HG02759 (cell line): Measurements from ENCODE around the gene PHACTR4.
"Not testable (repeated sequence)": the region's sequence is repeated elsewhere in the genome, so short reads cannot be mapped to it uniquely, and the experiment has no call there.

ENCODE experiments used
- ATAC-seq: cut with Tn5 transposase; IDR thresholded peaks from one replicate; pipeline ENCODE4 v1.9.1; 2021; ENCODE audit warnings: mild to moderate bottlenecking, moderate library complexity; ENCODE audit not compliant: unreplicated experiment

Gene PHACTR4

DNA sequence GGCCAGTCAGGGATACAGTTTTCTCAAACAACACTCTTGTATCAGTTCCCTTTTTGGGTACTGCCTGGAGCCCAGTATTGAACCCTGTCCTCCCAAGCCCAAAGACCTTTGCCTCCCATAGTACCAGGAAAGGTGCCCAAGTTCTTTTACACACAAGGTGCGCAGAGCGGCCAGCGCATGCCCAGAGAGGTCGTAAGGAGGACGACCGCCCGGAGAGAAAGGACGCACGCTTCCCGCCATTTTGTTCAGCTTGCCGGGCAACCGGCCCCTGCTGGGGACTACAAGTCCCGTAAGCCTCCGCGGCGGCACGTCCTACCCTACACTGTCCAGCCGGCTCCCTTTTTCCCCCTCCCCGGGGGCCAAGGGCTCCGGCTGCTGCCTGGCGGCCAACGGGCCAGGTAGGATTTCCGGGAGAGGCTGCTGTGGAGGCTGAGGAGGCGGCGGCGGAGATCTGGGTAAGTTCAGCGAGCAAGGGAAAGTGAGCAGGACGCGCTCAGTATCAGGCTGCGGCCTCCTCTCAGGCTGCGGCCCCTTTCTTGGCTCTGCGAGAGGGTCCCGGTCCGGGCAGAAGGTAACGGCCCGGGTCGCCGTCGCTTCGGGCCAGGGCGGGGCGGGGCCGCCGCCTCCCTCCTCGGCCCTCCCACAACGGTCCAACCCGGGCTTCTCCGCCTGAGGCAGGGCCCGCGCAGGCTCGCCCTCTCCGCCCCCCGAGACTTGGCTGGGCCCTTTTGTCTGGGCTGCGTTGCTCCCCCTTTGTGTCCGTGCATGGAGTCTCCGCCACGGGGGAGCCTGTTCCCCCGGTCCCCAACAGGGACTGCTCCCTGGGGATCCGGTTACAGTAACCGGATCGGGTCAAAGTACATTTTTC is at the start of gene PHACTR4:
TSS of gene PHACTR4 (plus strand) at position 370 of the 868 bp plus-strand sequence. CDS start 37,708 bp downstream, outside the sequence.
- peak; percentile 94 for ATAC-seq

DNA sequence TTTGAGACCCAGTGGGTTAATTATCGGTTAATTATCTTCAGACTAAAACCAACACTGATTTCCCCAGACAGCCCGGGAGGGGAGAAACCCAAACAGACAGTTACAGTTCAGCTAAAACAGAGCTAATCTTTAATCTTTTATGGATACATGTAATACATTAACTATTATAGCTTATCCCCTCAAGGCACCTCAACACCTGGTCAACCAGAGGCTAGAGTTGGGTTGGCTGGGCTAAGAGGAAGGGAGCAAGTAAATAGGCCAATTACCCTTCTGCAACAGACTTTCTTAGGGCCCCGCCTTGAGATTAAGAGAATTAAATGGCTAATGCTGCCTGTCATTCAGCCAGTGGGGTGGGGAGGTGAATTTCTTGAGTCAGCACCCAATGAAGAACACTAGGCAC is 47.3 kb upstream of the PHACTR4 start:
- no peak for ATAC-seq

DNA sequence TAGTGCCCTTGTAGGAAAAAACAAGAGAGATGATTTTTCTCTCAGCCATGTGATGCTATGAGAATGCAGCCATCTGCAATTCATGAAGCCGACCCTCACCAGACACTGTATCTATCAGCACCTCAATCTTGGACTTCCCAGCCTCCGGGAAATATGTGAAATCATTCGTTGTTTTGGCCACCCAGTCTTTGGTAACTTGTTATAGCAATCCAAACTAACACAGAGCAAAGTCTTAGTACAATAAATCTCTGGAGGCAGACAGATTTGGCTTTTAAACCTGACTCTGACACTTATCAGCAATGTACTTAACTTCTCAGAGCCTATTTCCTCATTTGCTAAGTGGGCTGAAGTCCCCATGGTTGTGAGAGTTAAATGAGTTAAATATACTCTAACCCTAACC is 45.8 kb upstream of the PHACTR4 start:
- ATAC-seq, result no peak

GRCh38 chr1:28326515-28326914 is 43.0 kb upstream of the PHACTR4 start:
- ATAC-seq, result no peak

DNA sequence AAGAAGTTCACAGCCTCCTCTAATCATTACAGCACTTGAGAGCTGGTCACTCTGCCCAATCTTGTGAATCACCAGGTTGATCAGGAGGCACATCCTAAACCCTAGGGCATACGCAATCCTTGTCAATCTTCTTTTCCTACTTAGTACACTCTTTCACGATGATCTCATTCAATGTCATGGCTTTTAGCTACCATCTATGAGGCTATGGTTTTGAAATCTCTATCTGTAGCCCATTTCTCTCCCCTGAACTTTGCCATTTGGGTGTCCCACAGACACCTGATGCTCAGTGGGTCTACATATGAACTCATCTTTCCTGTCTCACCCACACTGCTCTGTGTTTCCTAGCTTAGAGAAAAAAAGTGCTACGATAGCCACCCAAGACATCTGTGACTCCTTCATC is 42.6 kb upstream of the PHACTR4 start:
- no peak for ATAC-seq

GRCh38 chr1:28327431-28327830 is 42.1 kb upstream of the PHACTR4 start:
- not testable (repeated sequence) for ATAC-seq

- no peak for ATAC-seq
Observed at GRCh38 chr1:28328228-28328648, 41.3 kb upstream of the PHACTR4 start.

DNA sequence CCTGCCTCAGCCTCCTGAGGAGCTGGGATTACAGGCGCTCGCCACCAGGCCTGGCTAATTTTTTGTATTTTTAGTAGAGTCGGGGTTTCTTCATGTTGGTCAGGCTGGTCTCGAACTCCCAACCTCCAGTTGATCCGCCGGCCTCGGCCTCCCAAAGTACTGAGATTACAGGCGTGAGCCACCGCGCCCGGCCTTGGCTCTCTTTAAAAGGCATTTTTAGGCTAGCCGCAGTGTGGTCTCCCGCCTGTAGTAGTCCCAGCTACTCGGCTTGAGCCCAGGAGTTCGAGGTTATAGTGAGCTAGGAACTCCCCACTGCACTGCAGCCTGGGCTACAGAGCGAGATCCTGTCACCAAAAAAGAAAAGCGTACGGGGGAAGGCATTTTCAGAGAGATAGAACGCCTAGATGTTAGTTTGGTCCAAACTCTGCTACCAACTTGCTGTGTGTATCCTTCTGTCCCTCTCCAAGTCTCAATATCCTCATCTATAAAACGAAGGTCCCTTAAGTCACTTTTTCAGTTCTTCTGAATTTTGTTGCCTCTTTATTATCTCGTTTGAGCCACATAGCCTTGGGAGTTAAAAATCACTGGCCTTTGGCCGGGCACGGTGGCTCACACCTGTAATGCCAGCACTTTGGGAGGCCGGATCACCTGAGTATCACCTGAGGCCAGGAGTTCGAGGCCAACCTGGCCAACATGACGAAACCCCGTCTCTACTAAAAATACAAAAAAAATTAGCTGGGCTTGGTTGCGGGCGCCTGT is 40.0 kb upstream of the PHACTR4 start:
- no peak for ATAC-seq

DNA sequence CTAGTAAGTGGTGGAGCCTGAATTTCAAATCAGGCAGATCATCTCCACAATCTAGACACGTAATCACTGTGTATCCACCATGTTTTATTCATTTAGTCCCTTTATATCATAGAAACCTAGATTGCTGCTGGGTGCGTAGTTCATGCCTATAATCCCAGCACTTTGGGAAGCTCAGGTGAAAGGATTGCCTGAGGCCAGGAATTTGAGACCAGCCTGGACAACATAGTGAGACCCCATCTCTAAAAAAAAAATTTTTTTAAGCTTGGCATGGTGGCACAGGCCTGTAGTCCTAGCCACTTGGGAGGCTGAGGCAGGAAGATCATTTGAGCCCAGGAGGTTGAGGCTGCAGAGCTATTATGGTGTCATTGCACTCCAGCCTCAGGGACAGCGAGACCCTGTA is 30.6 kb upstream of the PHACTR4 start:
- no peak for ATAC-seq

GRCh38 chr1:28339551-28339950 is 30.0 kb upstream of the PHACTR4 start:
- no peak for ATAC-seq

GRCh38 chr1:28340221-28340974 is 29.1 kb upstream of the PHACTR4 start:
- ATAC-seq, result no peak

GRCh38 chr1:28341591-28341990 is 27.9 kb upstream of the PHACTR4 start:
- ATAC-seq, result no peak

GRCh38 chr1:28343405-28343804 is 26.1 kb upstream of the PHACTR4 start:
- ATAC-seq, result no peak

DNA sequence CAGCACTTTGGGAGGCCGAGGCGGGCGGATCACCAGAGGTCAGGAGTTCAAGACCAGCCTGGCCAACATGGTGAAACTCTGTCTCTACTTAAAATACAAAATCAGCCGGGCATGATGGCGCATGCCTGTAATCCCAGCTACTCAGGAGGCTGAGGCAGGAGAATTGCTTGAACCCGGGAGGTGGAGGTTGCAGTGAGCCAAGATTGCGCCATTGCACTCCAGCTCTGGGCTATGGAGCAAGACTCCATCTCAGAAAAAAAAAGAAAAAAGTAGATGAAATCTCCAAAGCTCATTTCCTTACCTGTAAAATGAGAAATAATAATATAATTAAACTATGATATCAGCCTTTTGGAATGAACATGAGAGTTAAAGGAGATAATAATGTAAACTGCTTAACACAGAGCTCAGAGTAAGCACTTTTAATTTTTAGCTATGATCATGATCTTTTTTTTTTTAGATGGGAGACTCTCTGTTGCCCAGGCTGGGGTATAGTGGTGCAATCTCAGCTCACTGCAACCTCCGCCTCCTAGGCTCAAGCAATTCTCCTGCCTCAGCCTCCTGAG is 16.2 kb upstream of the PHACTR4 start:
- not testable (repeated sequence) for ATAC-seq

- ATAC-seq, result no peak
Observed at GRCh38 chr1:28354121-28354520, 15.4 kb upstream of the PHACTR4 start.

DNA sequence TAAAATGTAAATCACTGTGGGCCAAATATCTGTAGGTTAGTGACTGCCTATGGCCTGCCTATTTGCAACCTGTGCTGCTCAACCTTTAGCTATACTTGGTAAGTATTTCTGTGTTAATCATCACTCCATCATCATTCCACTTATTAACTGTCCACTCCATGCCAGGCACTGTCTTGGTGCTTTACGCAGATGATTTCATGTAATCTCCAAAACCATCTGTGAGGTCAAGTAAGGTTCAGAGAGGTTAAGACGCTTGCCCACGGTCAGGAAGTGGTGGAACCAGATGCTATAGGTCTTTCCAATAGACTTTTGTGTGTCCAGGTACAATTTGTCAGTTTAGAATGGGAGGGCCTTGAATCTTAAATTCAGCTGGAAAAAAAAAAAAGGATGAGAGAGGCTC is 10.8 kb upstream of the PHACTR4 start:
- ATAC-seq, result no peak

GRCh38 chr1:28359592-28360239 is 9.8 kb upstream of the PHACTR4 start:
- ATAC-seq, result no peak

DNA sequence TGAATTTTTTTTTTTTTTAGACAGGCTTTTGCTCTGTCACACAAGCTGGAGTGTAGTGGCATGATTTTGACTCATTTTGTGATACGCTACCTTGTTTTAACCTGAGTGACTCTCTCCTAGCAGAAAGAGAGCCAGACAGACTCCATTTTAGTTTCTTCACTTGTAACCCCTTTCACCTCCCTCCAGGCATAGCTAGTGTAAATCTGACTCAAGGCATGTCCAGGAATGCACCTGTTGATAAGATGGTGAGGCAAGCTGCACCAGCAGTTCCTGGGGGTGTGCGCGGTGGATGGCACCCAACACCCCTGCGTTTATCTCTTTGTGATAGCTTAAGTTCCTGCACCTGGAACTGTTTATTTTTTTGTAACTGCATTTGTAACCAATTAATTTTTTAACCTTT is 4.7 kb upstream of the PHACTR4 start:
- no peak for ATAC-seq

DNA sequence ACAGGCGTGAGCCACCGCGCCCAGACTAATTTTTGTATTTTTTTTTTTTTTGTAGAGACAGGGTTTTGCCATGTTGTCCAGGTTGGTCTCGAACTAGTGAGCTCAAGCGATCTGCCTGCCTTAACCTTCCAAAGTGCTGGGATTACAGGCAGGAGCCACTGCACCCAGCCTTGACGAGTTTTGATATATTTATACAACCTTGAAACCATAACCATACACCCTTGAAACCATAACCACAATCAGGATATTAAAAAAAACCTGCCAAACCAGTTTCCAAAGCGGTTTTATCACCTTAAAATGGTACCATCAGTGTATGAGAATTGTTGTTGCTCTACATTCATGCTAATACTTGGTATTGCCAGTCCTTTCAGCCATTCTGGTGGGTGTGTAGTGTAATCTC is 3.7 kb upstream of the PHACTR4 start:
- ATAC-seq, result no peak

GRCh38 chr1:28368608-28369007 is 932 bp upstream of the PHACTR4 start:
- ATAC-seq, result not testable (repeated sequence)
